NT2/D1 (cell line): ENCODE results near the gene IFI27L2.

Source experiments
- DNase-seq: peaks from one replicate; pipeline ENCODE4 v3.0.0-alpha.2; 2011; ENCODE audit warnings: low read depth, low spot score
- H3K27me3 ChIP-seq: 2 replicates; pipeline ENCODE4 v1.6.0; 2011; ENCODE audit warnings: mild to moderate bottlenecking; ENCODE audit not compliant: insufficient read length, insufficient read depth
- H3K36me3 ChIP-seq: 2 replicates; pipeline ENCODE4 v1.6.1; 2011; ENCODE audit warnings: mild to moderate bottlenecking, low read length, mixed read lengths; ENCODE audit not compliant: insufficient read depth, insufficient read length
- H3K4me1 ChIP-seq: 2 replicates; pipeline ENCODE4 v1.5.1; 2011; ENCODE audit not compliant: insufficient read depth, insufficient read length
- H3K4me3 ChIP-seq: 2 replicates; pipeline ENCODE4 v1.5.1; 2011; ENCODE audit warnings: low read depth; ENCODE audit not compliant: insufficient read length
- H3K9ac ChIP-seq: 2 replicates; pipeline ENCODE4 v1.6.0; 2011; ENCODE audit warnings: low read depth; ENCODE audit not compliant: insufficient read length
- H3K9me3 ChIP-seq: 2 replicates; pipeline ENCODE4 v1.5.1; 2011; ENCODE audit warnings: mild to moderate bottlenecking, low read length; ENCODE audit not compliant: insufficient read depth
- SUZ12 ChIP-seq: IDR thresholded peaks from 2 replicates; pipeline ENCODE4 v1.6.1; 2011; ENCODE audit not compliant: insufficient read length, insufficient read depth; ENCODE audit errors: extremely low read depth
- YY1 ChIP-seq: IDR thresholded peaks from 2 replicates; pipeline ENCODE4 v1.6.1; 2011; ENCODE audit not compliant: insufficient read length, insufficient read depth
- ZNF274 ChIP-seq: IDR thresholded peaks from 2 replicates; pipeline ENCODE4 v1.6.1; 2011; ENCODE audit warnings: mild to moderate bottlenecking, low read depth, low read length

The IFI27L2 gene

DNA sequence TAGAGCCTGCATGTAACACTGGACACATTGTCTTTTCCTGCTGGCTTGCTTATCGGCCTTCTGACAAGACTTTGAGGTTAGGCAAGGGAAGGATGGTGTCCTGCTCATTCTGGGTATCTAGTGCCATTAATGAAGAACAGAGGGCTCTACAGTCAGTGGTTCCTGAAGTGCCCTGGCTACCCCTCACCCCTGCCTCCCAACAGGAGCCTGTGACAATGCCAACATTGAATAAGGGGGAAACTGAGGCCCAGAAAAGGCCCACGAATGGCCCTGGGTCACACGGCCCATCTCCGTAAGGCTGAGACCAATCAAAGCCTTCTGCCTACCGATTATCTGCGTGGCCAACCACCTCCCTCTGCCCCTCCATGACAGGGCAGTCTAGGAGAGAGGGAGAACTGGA is 2.1 kb downstream of the IFI27L2 start:
- TF ChIP-seq SUZ12 (no peak), YY1 (no peak), ZNF274 (no peak)
- no peak for DNase-seq
- Histone ChIP-seq H3K4me1 (peaks cover 2% of the 10 kb centered on the region), H3K9me3 (no peaks in the 10 kb centered on the region), H3K36me3 (peaks cover 11% of the 10 kb centered on the region), H3K9ac (no peak overlapping the region), H3K27me3 (no peaks in the 10 kb centered on the region), H3K4me3 (no peak overlapping the region)

GRCh38 chr14:94126800-94127199 is 2.6 kb downstream of the IFI27L2 start:
- TF ChIP-seq ZNF274 (no peak), YY1 (no peak), SUZ12 (no peak)
- Histone ChIP-seq H3K9me3 (no peaks in the 10 kb centered on the region), H3K27me3 (no peaks in the 10 kb centered on the region), H3K4me3 (no peak overlapping the region), H3K36me3 (peaks cover 11% of the 10 kb centered on the region), H3K9ac (no peak overlapping the region), H3K4me1 (peaks cover 2% of the 10 kb centered on the region)
- no peak for DNase-seq

DNA sequence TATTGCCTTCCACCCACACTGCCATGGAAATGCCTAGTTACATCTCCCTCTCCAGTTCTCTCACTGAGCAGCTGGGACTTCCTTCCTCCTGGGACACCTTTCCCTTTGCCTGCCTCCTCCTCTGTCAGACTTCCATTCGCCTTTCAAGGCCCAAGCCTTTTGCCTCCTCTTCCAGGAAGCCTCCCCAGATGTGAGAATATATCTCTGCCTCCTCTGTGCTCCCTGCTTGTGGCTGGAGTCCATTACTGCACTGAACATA is 3.1 kb downstream of the IFI27L2 start:
- H3K36me3 ChIP-seq = peaks cover 11% of the 10 kb centered on the region
- H3K27me3 ChIP-seq = no peaks in the 10 kb centered on the region
- TF ChIP-seq YY1 = no peak
- TF ChIP-seq ZNF274 = no peak
- TF ChIP-seq SUZ12 = no peak
- DNase-seq = no peak
- H3K9me3 ChIP-seq = no peaks in the 10 kb centered on the region
- H3K4me1 ChIP-seq = peaks cover 2% of the 10 kb centered on the region
- no peak overlapping the region for H3K9ac ChIP-seq
- no peak overlapping the region for H3K4me3 ChIP-seq

DNA sequence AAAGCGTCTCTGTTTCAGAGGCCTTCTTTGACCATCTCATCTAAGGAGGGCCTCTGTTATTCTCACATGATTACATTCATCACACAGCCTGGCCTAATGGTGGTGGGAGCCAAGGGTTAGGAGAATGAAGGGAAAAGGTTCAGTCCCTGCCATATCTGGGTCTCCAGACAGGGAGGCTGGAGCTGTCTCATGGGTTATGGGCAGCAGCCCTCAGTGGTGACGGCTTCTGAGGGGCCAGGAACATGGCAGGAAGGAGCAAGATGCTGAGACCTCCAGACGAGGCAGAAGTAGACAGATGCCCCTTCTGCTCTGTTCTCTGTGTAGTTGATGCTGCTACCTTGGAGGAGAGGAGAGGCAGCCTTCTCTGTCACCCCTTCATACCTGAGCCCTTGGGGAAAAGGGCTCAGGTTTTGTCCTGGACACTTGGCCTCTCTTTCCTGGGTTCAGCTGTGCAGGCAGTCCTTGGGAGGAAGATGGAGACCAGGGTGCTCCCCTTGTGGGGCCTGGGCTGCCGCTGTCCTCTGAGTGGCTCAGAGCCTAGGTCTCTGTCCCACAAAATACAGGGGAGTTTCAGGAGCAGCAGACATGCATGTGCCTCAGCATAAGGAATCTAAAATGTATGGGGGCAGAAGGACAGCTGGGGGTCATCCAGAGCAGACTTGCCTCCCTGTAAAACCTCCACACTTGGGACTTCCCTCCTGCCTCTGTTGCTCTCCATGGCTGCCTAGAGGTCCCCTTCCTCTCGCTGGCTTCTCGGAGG is 3.6 kb downstream of the IFI27L2 start:
- Histone ChIP-seq H3K9ac (no peak overlapping the region), H3K27me3 (no peaks in the 10 kb centered on the region), H3K9me3 (no peaks in the 10 kb centered on the region), H3K4me3 (no peak overlapping the region), H3K4me1 (peaks cover 2% of the 10 kb centered on the region), H3K36me3 (peaks cover 11% of the 10 kb centered on the region)
- DNase-seq = no peak
- TF ChIP-seq YY1 = no peak
- no peak for TF ChIP-seq ZNF274
- TF ChIP-seq SUZ12 = no peak

DNA sequence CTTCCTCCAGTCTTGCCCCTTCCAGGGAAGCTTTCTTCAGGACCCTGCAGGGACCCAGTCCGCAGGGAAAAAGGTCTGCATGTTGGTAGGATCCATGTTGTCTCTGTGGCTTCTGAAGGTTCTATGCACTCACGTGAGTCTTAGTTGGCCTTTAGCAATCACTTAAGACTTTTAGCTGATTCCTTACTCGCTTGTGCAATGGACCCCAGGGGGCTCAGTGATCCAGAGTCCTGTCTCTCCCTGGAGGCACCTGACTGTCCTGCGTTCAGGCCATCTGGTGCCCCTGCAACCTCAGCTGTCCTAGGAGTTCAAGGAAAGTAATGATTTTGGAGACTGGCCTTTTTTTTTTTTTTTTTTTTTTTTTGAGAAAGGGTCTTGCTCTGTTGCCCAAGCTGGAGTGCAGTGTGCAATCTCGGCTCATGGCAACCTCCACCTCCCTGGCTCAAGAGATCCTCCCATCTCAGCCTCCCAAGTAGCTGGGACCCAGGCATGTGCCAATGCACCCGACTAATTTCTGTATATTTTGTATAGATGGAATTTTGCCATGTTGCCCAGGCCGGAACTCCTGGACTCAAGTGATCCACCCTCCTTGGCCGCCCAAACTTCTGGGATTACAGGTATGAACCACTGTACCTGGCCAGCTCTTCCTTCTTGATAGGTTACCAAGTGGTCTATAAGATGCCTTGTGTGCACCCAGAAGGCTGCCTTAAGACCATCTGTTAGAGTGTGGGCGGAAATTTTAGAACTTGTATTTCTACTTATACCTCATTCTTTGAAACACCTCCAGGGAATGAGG is 4.6 kb downstream of the IFI27L2 start:
- H3K27me3 ChIP-seq = no peaks in the 10 kb centered on the region
- no peak overlapping the region for H3K4me3 ChIP-seq
- no peak for TF ChIP-seq SUZ12
- no peak for TF ChIP-seq YY1
- TF ChIP-seq ZNF274 = no peak
- DNase-seq = no peak
- H3K4me1 ChIP-seq = peaks cover 2% of the 10 kb centered on the region
- H3K9me3 ChIP-seq = peaks cover 3% of the 10 kb centered on the region; the same call in 1 of the 2 replicates
- H3K9ac ChIP-seq = no peak overlapping the region
- H3K36me3 ChIP-seq = peaks cover 11% of the 10 kb centered on the region

- no peak overlapping the region for H3K9ac ChIP-seq
- H3K36me3 ChIP-seq = peaks cover 11% of the 10 kb centered on the region
- no peak for TF ChIP-seq ZNF274
- no peak for TF ChIP-seq SUZ12
- TF ChIP-seq YY1 = no peak
- peaks cover 3% of the 10 kb centered on the region; the same call in 1 of the 2 replicates for H3K9me3 ChIP-seq
- no peaks in the 10 kb centered on the region for H3K27me3 ChIP-seq
- no peak for DNase-seq
- no peak overlapping the region for H3K4me3 ChIP-seq
- H3K4me1 ChIP-seq = peaks cover 2% of the 10 kb centered on the region
Measured at GRCh38 chr14:94123868-94124267, 5.5 kb downstream of the IFI27L2 start.

DNA sequence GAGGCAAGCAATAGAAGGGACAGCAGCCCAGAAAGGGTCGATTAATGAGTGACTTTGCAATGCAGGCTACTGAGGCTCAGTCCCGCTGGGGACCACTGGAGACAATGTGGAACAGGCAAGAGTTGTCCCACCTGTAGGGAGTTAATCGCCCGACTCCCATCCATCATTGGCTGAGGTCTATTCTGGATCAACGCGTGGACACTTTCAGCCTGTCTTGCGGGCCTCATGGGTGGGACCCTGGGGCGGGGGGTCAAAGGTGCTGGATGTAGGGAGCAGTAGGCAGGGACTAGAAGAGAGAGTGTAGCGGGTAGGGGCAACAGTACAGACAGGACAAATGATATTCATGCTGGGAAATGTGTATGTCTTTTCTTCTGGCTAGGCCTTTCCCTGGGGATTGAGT is 6.1 kb downstream of the IFI27L2 start:
- DNase-seq = no peak
- Histone ChIP-seq H3K4me3 (no peak overlapping the region), H3K9me3 (peaks cover 3% of the 10 kb centered on the region; the same call in 1 of the 2 replicates), H3K4me1 (no peaks in the 10 kb centered on the region), H3K36me3 (peaks cover 11% of the 10 kb centered on the region), H3K27me3 (no peaks in the 10 kb centered on the region), H3K9ac (no peak overlapping the region)
- TF ChIP-seq YY1 = no peak
- no peak for TF ChIP-seq ZNF274
- TF ChIP-seq SUZ12 = no peak
